ENCODE data around the gene MX2. TPM values are rescaled to one million over a fixed set of nuclear protein-coding genes. Genes with fewer than 3 reads are reported as not detected.

MX2 gene
- total and polyA plus RNA-seq, 2 of the 8 experiments (the other 6 are each of a cell fraction or from before 2014, with no cell fraction given), result 3.1 to 8.9 TPM

GRCh38 chr21:41316200-41317062 lies 45.4 kb upstream of the MX2 start, which contains the start of gene FAM3B (continued):
- TF ChIP-seq, protein P1, sequence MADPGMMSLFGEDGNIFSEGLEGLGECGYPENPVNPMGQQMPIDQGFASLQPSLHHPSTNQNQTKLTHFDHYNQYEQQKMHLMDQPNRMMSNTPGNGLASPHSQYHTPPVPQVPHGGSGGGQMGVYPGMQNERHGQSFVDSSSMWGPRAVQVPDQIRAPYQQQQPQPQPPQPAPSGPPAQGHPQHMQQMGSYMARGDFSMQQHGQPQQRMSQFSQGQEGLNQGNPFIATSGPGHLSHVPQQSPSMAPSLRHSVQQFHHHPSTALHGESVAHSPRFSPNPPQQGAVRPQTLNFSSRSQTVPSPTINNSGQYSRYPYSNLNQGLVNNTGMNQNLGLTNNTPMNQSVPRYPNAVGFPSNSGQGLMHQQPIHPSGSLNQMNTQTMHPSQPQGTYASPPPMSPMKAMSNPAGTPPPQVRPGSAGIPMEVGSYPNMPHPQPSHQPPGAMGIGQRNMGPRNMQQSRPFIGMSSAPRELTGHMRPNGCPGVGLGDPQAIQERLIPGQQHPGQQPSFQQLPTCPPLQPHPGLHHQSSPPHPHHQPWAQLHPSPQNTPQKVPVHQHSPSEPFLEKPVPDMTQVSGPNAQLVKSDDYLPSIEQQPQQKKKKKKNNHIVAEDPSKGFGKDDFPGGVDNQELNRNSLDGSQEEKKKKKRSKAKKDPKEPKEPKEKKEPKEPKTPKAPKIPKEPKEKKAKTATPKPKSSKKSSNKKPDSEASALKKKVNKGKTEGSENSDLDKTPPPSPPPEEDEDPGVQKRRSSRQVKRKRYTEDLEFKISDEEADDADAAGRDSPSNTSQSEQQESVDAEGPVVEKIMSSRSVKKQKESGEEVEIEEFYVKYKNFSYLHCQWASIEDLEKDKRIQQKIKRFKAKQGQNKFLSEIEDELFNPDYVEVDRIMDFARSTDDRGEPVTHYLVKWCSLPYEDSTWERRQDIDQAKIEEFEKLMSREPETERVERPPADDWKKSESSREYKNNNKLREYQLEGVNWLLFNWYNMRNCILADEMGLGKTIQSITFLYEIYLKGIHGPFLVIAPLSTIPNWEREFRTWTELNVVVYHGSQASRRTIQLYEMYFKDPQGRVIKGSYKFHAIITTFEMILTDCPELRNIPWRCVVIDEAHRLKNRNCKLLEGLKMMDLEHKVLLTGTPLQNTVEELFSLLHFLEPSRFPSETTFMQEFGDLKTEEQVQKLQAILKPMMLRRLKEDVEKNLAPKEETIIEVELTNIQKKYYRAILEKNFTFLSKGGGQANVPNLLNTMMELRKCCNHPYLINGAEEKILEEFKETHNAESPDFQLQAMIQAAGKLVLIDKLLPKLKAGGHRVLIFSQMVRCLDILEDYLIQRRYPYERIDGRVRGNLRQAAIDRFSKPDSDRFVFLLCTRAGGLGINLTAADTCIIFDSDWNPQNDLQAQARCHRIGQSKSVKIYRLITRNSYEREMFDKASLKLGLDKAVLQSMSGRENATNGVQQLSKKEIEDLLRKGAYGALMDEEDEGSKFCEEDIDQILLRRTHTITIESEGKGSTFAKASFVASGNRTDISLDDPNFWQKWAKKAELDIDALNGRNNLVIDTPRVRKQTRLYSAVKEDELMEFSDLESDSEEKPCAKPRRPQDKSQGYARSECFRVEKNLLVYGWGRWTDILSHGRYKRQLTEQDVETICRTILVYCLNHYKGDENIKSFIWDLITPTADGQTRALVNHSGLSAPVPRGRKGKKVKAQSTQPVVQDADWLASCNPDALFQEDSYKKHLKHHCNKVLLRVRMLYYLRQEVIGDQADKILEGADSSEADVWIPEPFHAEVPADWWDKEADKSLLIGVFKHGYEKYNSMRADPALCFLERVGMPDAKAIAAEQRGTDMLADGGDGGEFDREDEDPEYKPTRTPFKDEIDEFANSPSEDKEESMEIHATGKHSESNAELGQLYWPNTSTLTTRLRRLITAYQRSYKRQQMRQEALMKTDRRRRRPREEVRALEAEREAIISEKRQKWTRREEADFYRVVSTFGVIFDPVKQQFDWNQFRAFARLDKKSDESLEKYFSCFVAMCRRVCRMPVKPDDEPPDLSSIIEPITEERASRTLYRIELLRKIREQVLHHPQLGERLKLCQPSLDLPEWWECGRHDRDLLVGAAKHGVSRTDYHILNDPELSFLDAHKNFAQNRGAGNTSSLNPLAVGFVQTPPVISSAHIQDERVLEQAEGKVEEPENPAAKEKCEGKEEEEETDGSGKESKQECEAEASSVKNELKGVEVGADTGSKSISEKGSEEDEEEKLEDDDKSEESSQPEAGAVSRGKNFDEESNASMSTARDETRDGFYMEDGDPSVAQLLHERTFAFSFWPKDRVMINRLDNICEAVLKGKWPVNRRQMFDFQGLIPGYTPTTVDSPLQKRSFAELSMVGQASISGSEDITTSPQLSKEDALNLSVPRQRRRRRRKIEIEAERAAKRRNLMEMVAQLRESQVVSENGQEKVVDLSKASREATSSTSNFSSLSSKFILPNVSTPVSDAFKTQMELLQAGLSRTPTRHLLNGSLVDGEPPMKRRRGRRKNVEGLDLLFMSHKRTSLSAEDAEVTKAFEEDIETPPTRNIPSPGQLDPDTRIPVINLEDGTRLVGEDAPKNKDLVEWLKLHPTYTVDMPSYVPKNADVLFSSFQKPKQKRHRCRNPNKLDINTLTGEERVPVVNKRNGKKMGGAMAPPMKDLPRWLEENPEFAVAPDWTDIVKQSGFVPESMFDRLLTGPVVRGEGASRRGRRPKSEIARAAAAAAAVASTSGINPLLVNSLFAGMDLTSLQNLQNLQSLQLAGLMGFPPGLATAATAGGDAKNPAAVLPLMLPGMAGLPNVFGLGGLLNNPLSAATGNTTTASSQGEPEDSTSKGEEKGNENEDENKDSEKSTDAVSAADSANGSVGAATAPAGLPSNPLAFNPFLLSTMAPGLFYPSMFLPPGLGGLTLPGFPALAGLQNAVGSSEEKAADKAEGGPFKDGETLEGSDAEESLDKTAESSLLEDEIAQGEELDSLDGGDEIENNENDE (IDR thresholded peaks at IDR 0.05; ENCODE audit: insufficient replicate concordance, low read length), result no peak
- TF ChIP-seq, protein P2, sequence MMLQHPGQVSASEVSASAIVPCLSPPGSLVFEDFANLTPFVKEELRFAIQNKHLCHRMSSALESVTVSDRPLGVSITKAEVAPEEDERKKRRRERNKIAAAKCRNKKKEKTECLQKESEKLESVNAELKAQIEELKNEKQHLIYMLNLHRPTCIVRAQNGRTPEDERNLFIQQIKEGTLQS (IDR thresholded peaks at IDR 0.05; ENCODE audit: insufficient read depth, low read depth, low read length), result no peak
